ENCODE data around the gene REXO4. TPM values are rescaled to one million over a fixed set of nuclear protein-coding genes. Genes with fewer than 3 reads are reported as not detected.

The REXO4 gene
- total and polyA plus RNA-seq, 2 of the 13 experiments (the other 11 are each of a cell fraction or from before 2014, with no cell fraction given): 18.5 to 30.4 TPM

- TF ChIP-seq POLR2A (IDR thresholded peaks at IDR 0.05; ENCODE audit: insufficient read depth in 1 of 2, low read depth in 2 of 2, low read length in 2 of 2): peak; percentile 70 to 84
- peak; percentile 29; the same call in 1 of the 2 replicates for TF ChIP-seq CREB3 (CRISPR knock-in tag; IDR thresholded peaks at IDR 0.05)
- peak; percentile 73; the same call in 1 of the 2 replicates for TF ChIP-seq EED (CRISPR knock-in tag; IDR thresholded peaks at IDR 0.05)
- TF ChIP-seq HMG20A (CRISPR knock-in tag; IDR thresholded peaks at IDR 0.05; ENCODE audit: borderline replicate concordance): no peak
- TF ChIP-seq ZNF138 (CRISPR knock-in tag; IDR thresholded peaks at IDR 0.05; ENCODE audit: low read depth): peak; percentile 55; the same call in 1 of the 2 replicates
- TF ChIP-seq ZNF543 (CRISPR knock-in tag; IDR thresholded peaks at IDR 0.05): peak; percentile 50; the same call in 1 of the 2 replicates
- TF ChIP-seq NFE2L1 (CRISPR knock-in tag; IDR thresholded peaks at IDR 0.05; ENCODE audit: borderline replicate concordance): no peak
- TF ChIP-seq KDM5A (IDR thresholded peaks at IDR 0.05; ENCODE audit: borderline replicate concordance, low read length): peak; percentile 98
- peak; percentile 47; the same call in 1 of the 2 replicates for TF ChIP-seq KAT7 (CRISPR knock-in tag; IDR thresholded peaks at IDR 0.05; ENCODE audit: borderline replicate concordance)
- peak; percentile 94; the same call in 1 of the 2 replicates for TF ChIP-seq KLF12 (CRISPR knock-in tag; IDR thresholded peaks at IDR 0.05; ENCODE audit: borderline replicate concordance)
- no peak for TF ChIP-seq SP1 (IDR thresholded peaks at IDR 0.05)
- TF ChIP-seq SP1 (CRISPR knock-in tag; IDR thresholded peaks at IDR 0.05): peak; percentile 71
- peak; percentile 71; the same call in 1 of the 2 replicates for TF ChIP-seq ZSCAN9 (CRISPR knock-in tag; IDR thresholded peaks at IDR 0.05; ENCODE audit: borderline replicate concordance)
- peak; percentile 94; the same call in 1 of the 2 replicates for TF ChIP-seq ZNF33A (CRISPR knock-in tag; IDR thresholded peaks at IDR 0.05; ENCODE audit: borderline replicate concordance)
- TF ChIP-seq CCAR2 (optimal IDR thresholded peaks at IDR 0.05; ENCODE audit: low read depth, low read length): peak; percentile 75
- TF ChIP-seq RBM39 (IDR thresholded peaks at IDR 0.05; ENCODE audit: low read depth, low read length, poor library complexity, severe bottlenecking): peak; percentile 97
- TF ChIP-seq ZMYM4 (CRISPR knock-in tag; IDR thresholded peaks at IDR 0.05): peak; percentile 88
- TF ChIP-seq ZFP41 (CRISPR knock-in tag; IDR thresholded peaks at IDR 0.05; ENCODE audit: borderline replicate concordance): peak; percentile 88; the same call in 1 of the 2 replicates
- TF ChIP-seq ZBTB20 (CRISPR knock-in tag; IDR thresholded peaks at IDR 0.05; ENCODE audit: borderline replicate concordance, low read depth): peak; percentile 84; the same call in 1 of the 2 replicates
- TF ChIP-seq ZNF18 (CRISPR knock-in tag; IDR thresholded peaks at IDR 0.05; ENCODE audit: insufficient replicate concordance): no peak
- TF ChIP-seq ZNF792 (CRISPR knock-in tag; IDR thresholded peaks at IDR 0.05): peak; percentile 67
- no peak for TF ChIP-seq SOX13 (IDR thresholded peaks at IDR 0.05)
- peak in 1 of 2 experiments; percentile 63; a peak in 1 of 4 replicates for TF ChIP-seq SOX13 (CRISPR knock-in tag; conservative IDR thresholded peaks at IDR 0.05 in 1 of 2, IDR thresholded peaks at IDR 0.05 in 1 of 2)
- TF ChIP-seq ZNF781 (CRISPR knock-in tag; IDR thresholded peaks at IDR 0.05; ENCODE audit: borderline replicate concordance, not compliant biosample characterization): peak; percentile 72
- no peak for TF ChIP-seq ZNF17 (CRISPR knock-in tag; IDR thresholded peaks at IDR 0.05)
- no peak for TF ChIP-seq IRF1 (CRISPR knock-in tag; IDR thresholded peaks at IDR 0.05; ENCODE audit: low read depth)
- peak; percentile 90 for TF ChIP-seq MXD4 (CRISPR knock-in tag; IDR thresholded peaks at IDR 0.05)
- peak; percentile 87 for TF ChIP-seq SP4 (CRISPR knock-in tag; IDR thresholded peaks at IDR 0.05)
Observed at GRCh38 chr9:133417541-133418461, at the start of gene REXO4 (continued).
